Measurements from ENCODE around the gene NISCH.

GRCh38 chr3:52477796-52478095 lies 22.3 kb downstream of the NISCH start:
- TF ChIP-seq CTCF (IDR thresholded peaks at IDR 0.05; ENCODE audit: low read length) (no peak), EZH2 (optimal IDR thresholded peaks at IDR 0.05; ENCODE audit: low read depth, low read length) (no peak)

Measured in MM.1S (cell line).